ENCODE measurements around the gene ENKUR.

ENKUR gene

DNA sequence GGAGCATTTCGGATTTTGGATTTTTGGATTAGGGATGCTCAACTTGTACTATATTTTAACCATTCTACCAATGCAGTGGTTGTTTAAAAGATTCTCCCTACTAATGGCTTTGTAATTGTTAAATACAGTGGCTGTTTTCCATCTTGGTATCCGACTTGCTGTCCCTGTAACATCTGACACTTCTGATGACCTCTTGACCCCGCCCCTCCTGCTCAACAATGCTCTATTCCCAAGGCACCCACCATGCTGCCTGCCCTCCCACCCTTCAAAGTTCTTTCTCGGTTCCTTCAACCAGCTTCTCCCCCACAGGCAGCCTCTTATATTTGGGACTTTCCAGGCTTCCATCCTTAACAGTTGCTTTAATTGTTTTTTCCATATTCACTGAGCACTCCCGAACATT is 65.5 kb downstream of the ENKUR start:
- no peak for DNase-seq (ENCODE audit: low read depth in 2 of 2, low spot score in 1 of 2)

- no peak for DNase-seq (ENCODE audit: low read depth in 2 of 2, low spot score in 1 of 2)
These were observed 66.3 kb downstream of the ENKUR start for GRCh38 chr10:24949616-24950015.

DNA sequence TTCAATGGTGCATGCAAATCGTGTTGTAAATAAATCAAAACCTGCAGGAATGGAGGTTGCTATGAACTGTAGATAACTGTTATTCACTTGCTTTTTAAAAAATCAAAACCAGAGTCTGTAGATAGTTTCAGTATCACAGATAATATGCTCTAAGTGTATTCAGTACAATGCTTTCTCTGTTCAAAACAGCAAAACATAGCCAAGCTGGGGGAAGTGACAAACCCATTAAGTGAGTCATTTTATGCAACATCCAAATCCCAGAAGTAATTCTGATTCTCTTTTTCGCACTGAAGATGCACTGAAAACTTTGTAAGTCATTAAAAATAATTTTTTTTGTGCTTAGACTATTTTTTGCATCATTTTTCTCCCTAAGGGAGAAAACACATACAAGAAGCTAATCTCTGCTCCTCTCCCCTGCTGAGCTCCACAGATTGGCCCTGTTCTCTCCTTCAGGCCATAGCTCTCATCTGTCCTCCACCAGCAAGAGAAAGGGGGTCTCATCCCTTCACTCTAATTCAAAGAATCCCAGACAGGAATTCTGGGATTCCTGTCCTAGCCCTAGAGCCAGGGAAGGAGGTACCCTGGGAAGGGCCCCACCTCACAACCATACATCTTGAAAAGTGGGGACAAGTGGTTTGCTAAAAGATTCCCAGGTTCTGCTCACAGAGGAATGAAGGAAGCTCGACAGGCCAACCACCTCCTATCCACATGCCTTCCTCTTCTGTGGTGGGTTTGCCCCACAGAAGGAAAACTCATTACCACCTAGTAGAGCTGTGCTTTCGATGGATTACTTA is 68.5 kb downstream of the ENKUR start:
- DNase-seq (ENCODE audit: low read depth in 2 of 2, low spot score in 1 of 2) = no peak

GRCh38 chr10:24944512-24945255 is 71.3 kb downstream of the ENKUR start:
- DNase-seq (ENCODE audit: low read depth in 2 of 2, low spot score in 1 of 2) = no peak

- no peak for DNase-seq (ENCODE audit: low read depth in 2 of 2, low spot score in 1 of 2)
These were observed 77.4 kb downstream of the ENKUR start for GRCh38 chr10:24938525-24938924.

GRCh38 chr10:24938076-24938475 is 77.9 kb downstream of the ENKUR start:
- no peak for DNase-seq (ENCODE audit: low read depth in 2 of 2, low spot score in 1 of 2)

DNA sequence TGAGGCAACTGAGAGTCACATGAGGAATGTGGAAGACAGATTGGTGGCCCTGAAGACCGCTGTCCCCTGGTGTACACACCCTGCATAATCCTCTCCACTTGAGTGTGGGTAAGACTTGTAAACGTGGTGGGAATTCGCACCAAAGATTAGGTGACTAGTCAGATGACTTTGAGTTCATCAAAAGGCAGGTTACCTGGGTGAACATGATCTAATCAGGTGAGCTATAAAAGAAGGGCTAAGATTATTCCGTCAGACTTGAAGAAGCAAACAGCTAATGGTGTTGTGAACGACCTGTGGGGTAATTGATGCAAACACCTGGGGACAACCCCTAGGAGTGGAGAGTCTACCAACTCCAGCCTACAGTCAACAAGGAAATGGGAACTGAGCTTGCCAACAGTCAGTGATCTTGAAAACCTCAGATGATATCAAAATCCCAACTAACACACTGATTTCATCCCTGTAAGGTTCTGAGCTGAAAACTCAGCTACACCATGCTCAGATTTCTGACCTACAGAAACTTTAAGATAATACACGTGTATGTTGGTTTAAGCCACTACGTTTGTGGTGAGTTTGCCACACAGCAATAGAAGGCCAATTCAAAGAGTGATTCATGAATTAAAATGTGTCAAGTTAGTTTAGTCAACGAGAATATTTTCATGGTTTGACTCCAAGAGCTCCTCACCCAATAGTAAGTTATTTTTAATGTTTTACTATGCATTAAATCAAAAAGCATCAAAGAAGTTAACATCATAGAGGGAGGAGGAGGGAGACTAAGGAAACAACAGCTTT is 80.3 kb downstream of the ENKUR start:
- no peak for DNase-seq (ENCODE audit: low read depth in 2 of 2, low spot score in 1 of 2)

All from stimulated activated CD8-positive, alpha-beta memory T cell treated with anti-CD3 and anti-CD28 coated beads, Interleukin-4, amount 100 ng/mL, for 4 hours (primary cell).